HG03342 (cell line): ENCODE measurements around the gene LTB4R2.
"Not testable (repeated sequence)": the region's sequence is repeated elsewhere in the genome, so short reads cannot be mapped to it uniquely, and the experiment has no call there.

ENCODE experiments used
- ATAC-seq: cut with Tn5 transposase; IDR thresholded peaks from one replicate; pipeline ENCODE4 v1.9.1; 2021; ENCODE audit warnings: mild to moderate bottlenecking, moderate library complexity; ENCODE audit not compliant: unreplicated experiment

LTB4R2 gene

DNA sequence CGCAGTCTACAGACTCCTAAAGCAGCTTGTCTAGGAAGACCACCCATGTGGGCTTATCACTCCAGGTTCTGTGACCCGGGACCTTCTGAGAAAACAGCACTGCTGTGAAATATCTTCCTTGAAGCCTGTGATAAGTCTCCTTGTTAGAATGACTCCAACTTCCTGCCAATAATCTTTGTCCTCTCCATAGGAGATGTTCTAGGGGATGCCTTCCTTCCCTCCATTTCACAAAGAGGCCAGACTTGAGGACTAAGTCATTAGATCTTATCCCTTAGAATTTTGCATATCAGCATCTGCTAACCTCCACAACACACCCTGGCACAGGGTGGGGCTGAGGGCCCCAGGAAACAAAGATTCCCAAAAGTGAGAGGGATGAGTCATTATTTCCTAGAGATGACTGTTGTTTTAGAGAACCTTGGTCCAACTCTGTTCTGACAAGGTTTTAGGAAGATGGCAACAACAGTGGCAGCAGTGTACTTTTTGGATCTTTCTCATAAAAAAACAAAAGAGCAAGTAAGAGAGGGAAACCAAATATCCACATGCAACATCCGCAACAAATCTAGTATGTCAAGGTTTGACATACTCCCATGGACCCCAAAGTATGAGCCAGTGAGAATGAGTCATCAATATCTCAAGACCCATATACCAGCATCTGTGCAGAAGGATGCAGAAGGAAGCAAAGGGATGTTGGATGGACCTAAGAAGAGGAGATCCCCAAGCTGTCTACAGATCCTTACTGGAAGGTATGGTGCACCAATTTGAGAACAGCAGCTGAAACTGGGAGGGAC lies 7.4 kb downstream of the LTB4R2 start:
- no peak for ATAC-seq

DNA sequence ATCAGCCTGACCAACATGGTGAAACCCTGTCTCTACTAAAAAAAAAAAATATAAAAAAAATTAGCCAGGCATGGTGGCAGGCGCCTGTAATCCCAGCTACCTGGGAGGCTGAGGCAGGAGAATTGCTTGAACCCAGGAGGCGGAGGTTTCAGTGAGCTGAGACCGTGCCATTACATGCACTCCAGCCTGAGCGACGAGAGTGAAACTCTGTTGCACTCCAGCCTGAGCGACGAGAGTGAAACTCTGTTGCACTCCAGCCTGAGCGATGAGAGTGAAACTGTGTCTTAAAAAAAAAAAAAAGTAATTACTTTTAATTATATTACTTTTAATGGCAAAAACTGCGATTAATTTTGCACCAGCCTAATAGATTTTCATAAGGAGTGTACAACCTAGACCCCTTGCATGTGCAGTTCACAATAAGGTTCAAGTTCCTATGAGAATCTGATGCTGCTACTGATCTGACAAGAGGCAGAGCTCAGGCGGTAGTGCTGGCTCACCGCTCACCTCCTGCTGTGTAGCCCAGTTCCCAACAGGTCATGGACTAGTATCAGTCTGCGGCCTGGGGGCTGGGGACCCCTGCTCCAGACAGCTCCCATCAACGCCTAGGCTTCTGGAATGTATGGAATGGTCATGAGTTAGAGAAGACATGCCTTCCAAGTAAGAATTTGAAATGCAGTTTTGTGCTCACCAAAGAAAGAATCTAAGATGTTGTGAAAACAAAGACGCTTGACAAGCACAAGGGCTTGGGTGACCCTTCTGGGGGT lies 11.5 kb downstream of the LTB4R2 start:
- no peak for ATAC-seq

DNA sequence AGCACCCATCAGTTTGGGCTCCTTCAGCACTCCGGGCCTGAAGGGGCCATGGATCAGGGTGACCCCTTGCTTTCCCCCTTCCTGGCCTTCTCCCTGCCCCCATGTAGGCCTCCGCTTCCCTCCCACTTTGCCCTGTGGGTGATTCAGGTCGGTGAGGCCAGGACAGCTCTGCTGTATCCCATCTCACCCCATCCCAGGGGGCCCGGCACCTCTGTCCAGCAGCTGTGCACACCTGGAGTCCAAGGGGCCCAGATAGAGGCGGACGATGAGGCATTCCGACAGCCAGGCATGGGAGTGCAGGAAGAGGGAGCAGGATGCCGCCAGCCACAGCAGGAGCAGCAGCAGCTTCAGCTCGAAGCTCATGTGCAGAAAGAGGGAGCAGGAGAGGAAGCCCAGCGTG lies 12.7 kb downstream of the LTB4R2 start:
- no peak for ATAC-seq

DNA sequence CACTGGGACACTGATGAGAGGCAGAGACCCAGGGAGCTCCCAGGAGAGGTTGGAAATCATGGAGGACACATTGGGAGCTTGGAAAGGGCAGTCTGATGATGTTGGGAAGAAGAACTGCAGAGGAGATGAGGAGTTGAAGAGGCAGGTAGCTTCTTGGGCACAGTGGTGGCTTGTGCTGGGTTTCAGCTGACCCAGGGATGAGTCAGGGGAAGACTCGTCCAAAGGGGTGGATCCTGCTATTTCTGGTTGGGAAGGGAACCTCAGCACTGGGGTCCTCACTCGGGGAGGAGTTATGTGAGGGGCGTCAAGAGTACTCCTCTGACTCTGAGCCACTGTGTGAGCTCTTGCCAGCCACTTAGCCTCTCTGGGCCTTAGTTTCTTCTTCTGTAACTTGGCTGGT lies 13.4 kb downstream of the LTB4R2 start:
- ATAC-seq, result no peak

DNA sequence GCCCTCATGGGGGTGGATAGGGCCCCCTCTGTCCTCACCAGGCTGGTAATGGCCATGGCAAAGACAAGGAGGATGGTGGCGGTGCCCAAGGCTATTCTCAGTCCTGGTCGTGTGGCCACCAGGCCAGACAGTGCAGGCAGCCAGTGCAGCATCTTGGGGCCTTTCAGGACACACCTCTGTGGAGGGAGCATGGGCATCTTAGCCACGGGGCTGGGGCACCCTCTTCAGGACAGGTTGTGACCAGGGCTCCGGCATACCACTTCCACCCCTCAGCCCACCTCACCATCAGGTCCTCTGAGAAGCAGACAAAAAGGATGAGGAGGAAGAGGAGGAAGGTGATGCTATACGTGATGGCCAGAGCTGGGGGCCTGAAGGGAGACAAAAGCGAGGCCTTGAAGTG lies 14.1 kb downstream of the LTB4R2 start:
- no peak for ATAC-seq

DNA sequence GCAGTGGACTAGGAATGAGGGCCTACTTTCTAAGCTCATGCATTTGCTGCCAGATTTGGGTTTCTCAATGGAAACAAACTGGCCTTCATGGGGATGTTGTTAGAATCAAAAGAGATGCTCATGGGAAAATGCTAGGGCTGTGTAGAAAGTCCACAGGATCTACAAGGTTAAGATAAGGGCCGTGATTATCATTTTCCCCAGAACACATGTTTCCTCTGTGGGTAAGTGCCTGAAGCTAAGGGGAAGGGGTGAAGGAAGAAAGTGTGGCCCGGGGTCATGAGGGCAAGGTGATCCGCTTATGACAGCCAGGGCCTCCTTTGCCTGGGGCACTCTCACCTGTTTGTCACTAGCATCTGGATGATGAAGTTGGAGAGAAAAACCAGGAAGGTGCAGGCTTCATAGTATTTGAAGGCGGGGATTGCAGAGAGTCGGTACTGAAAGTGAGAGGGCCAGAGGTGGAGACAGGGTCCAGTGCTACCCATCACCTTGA lies 15.1 kb downstream of the LTB4R2 start:
- no peak for ATAC-seq

DNA sequence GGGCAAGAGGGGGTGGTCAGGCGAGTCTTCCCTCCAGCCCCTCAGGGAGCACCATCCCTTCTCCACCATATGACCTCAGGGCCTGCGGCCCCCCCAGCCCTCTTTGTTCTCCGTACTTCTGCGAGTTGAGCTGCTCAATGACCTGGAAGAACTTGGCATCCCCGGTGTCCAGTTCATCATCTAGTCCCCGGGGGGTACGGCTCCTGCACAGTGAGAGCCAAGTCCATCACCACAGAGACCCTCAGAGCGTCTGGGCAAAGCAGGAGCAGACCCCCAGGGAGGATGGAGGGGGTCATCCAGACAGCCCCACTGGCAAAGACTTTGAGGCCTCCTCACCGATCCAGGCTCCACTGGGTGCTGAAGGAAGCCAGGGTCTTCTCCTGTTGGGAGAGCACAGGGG lies 16.0 kb downstream of the LTB4R2 start:
- ATAC-seq, result no peak

DNA sequence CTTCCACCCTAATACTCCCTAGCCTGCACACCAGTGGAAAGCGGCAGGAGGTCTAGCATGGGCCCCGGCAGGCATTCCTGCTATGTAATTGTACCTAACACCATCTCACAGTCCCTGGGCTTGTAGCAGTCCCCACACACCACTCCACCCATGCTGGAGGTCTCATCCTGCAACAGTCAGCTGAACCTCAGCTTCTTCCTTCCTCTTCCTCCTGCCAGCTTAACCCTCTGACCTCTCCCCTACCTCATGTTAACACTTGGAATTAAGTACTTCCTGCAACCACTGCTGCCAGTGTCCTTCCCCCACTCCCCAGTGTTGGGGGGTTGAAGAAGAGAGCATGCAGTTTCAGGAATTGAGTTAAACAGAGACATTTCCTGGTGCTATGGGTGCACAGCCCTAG lies 17.4 kb downstream of the LTB4R2 start:
- no peak for ATAC-seq

DNA sequence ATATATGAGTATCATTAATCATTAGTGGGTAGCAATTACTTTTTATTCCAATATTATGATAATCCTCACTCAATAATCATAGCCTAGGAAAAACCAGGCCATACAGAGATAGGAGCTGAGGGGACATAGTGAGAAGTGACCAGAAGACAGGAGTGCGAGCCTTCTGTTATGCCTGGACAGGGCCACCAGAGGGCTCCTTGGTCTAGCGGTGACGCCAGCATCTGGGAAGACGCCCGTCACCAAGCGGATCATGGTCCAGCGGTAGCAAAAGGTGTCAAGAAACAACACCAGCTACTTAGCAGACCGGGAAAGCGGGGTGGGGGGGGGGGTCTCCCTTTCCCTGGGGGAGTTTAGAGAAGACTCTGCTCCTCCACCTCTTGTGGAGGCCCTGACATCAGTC lies 18.0 kb downstream of the LTB4R2 start:
- not testable (repeated sequence) for ATAC-seq

DNA sequence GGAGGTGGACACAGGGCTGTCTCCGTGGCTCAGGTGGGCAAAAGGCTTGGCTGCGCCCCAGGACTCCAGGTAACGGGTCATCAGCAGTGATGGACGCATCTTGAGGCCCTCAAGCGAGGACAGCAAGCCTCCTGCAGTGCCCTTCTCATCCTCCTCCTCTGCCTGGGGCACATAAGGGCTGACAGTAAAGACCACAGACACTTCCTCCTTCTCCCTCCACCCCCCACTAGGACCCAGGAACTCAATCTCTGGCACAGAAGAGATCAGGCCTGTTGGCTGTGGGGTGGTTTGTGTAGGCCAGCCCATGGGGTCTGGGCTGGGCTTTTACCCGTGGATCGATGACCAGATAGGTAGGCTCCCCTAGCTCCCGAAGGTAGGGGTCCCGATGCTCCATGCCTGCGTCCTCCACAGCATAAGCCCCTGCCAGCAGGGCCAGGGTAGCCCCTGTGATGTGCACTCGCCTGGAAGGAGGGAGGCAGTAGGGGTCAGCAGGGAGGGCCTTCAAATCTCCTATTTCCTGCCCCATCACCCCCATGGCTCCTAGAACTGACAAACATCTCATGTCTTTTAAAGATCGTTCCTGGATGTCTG lies 19.2 kb downstream of the LTB4R2 start:
- no peak for ATAC-seq

DNA sequence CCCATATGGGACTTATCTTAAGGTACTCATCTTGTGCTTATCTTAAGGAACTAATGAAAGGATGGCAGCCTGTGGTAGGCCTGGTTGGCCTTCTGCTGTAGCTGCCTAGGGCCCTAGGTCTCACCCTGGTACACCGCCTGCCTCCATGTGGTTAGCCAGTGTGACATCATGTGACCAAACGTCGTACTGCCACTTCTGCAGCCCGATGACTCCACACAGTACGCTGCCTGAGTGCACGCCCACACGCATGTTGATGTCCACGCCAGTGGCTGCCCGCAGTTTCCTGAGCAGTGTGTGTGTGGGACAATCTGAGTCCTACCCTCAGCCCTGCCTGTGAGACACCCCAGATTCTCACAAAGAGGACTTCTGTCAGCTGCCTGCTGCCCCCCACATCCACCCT lies 19.8 kb downstream of the LTB4R2 start:
- no peak for ATAC-seq

DNA sequence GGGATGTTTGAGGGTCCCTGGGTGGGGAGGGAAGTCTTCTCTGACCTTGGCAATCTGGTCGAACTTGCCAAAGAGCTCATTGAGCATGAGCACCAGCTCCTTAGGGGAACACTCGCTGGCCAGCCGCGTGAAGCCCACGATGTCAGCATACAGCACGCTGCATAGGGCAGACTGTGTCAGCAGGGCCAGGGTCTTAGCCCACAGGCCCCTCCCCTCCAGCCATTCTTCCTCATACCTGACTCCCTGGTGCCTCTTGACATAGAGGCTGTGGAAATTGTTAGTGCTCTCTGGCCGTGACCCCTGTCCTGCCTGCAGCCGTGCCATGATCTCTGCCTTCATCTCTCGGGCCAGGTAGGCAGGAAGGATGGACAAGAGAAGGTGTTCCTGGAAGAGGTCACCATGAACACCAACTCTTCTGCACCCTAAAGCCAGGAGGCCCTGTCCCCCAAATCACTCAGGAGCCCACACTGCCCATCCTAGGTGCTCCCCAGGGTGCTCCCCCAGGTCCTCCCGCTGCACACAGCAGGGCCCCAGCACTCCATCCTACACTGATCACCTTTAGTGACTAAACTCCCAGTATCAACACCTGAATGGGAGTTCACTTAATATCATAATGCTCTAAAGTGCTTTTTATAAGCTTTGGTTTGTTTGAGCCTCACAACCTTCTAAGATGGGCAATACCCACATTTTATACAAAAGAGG lies 21.2 kb downstream of the LTB4R2 start:
- no peak for ATAC-seq

DNA sequence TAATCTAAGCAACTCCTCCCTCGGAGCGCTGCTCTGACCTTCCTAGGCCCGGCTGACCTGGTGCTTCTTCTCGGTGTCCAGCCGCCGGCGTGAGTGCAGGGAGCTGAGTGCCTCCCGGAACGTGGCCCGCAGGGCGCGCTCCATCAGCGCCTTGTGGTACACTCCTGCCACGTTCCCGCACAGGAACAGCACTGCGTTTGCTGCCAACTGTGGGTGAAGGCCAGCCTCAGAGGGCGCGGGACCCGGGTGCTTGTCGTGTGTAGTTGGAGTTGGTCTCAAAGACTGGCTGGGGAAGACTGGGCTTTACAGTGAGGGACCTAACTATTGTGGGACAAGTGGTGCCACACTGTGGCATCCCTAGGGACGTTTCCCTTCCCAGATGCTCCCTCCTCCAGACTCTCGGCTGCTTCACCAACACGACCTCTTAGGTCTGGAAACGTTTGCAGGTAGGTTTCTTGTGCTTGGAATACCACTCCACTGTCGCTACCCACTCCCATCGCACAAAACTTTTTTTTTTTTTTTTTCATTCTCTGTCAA lies 21.9 kb downstream of the LTB4R2 start:
- peak; percentile 4 for ATAC-seq

DNA sequence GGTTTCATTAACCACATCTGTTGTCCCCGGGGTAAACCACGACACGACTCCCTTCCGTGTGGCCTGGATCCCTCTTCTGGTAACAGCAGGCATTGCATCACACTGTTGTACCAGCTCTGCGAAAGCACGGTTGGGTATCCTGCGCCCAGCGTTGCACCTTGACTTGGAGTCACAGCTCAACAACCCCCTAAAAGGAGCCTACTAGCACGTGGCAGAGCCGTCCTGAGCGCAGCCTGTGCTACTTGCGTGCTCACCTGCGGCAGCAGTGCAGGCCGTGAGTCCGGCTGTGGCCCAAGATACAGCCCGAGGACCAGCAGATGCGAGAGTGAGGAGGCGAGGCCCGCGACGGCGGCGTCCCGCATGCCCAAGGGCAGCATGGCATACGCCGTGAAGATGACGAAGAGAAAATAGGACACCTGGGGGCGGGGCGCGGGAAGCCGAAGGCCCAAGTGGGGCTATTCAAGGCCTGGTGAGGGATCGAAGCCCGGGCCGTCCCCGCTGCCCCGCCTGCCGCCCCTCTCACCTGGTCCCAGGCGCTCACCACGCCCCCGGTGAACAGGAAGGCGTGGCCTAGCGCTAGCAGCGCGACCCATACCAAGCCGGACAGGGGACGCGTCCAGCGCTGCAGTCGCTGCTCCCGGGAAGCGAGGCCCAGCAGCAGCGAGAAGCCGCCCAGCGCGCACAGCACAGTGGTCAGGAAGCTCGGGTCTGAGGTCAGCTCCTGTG lies 22.5 kb downstream of the LTB4R2 start:
- peak; percentile 73 for ATAC-seq

DNA sequence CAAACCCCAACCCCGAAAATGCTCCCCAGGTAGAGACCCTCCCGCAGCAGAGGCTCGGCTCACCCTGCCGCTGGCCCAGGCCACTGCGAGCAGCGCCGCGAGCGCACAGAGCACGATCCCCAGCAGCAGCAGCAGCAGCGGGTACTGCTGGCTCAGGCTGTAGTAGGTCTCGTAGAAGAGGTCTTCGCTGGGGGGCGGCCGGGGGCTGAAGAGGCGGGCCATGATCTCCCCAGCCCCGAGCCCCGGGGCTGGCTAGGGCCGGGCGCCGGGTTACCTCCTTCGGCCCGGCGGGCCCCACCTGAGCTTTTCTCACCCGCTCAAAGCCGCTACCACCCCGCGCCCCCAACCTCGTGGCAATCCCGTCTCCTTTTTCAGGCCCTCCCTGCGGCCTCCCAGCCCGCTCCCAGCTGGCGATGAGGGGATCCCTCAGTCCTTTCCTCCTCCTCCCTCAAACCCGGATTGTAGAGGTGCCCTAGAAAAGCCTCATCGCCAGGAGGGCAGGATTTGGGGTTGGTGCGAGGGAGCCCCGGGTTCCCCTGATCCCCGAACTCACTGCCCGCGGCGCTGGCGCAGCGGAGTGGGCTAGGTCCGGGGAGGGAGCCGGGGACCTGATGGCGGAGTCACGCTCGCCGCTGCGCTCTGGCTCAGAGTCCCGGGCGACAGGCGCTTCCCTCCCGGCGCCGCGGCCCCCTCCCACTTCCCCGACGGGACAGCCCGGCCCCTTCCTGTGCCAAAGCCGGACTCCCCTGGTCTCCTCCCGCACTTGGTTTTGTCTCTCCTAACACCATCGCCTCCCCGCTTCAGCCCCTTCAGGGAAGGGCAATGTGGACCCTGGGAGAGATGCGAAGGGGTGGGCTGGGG lies 24.7 kb downstream of the LTB4R2 start, which contains the start of gene ADCY4:
ADCY4 (minus strand) TSS at position 641 of the 861 bp plus-strand sequence; CDS start at position 222, 419 bp downstream.
- no peak for ATAC-seq

DNA sequence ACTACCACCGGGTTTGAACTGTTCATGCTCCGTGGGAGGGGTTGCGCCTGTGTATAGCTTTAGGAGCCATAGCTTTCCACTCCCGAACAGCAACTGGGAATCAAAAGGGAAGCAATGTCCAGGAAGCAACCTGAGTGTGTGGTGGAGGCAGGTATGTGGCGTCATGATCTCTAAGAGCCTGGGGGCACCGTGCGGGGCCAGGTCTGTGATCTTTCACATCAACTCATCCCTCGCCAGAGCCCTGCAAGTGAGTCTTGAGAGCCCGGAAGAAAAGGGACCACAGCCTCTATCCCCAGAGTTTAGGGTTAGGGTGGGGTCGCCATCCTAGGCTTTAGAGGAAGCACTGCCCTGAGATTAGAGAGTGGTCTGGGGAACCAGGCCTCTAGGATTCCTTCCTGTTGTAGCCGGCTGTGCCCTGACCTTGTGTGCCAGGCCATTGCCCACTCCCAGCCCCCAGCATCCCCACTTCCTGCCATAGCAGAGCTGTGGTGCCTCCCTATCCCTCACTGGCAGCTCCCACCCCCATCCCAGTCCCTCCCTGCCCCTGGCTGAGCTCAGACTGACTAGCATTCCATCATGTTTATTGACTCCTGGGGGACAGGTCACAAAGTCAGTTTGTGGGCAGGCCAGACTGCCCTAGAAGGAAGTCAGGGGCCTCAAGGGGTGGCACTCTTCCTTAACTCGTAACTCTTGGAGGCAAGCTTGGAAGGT lies 25.7 kb downstream of the LTB4R2 start:
- ATAC-seq, result no peak

DNA sequence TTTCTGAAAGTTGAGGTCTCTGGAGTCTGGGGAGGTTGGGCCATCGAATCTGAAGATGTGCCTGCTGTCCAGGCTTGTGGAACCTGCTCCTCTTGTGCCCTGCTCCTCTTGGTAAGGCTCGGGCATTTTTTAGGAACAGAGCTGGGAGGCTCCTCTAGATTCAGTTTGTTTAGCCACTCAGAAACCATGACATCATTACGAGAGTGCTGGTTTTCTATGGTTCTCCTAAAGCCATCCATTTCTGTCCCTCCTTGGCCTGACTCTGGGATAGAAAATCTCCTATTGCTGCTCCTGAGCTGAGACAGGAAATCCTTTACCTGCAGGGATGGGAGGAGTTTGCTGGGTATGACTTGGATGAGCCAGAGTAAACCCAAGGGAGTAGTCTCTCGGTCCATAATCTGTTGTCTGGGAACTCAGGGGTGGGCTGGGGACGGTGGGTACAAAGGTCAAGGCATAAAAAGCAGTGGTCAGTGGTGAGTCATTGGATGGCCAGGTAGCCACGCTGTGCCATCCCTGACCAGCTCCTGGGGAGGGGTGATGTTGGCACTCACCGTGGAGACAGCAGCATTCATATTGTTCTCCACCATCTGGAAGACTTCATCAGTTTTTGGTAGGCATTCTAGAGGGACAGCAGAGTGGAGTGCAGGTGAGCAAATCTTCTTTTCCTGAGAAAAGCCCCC lies 27.3 kb downstream of the LTB4R2 start:
- ATAC-seq, result no peak

DNA sequence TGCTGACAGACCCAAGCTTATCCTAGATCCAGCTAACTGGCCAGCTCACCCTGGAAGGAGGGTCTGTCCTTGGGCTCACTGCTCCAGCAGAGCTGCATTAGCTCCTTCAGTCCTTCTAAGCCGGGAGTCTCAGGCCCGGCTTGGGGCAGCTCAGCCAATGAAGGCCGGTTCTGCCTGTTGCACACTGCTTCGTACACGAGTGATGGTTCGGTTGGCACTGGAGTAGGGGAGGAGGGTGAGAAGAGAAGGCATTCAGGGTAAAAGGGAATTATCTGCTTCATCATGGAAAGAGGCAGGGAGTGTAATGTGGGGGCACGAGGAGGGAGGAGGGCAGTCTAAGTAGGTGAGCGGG lies 27.9 kb downstream of the LTB4R2 start:
- ATAC-seq, result no peak
